Measurements from ENCODE around the gene ESRRA. TPM values are rescaled to one million over a fixed set of nuclear protein-coding genes. Genes with fewer than 3 reads are reported as not detected.

ESRRA gene
- total RNA-seq, 4 donors from 2014 or later: 26.0 to 39.3 (median 28.7) TPM

GRCh38 chr11:64352995-64353714, 47.8 kb downstream of the ESRRA start:
- 81 to 82% methylated on average over 29 of the region's 34 CpGs for WGBS, 2 donors
- DNase-seq (ENCODE audit: low spot score in 2 of 2): no peak

GRCh38 chr11:64353715-64354506, 48.6 kb downstream of the ESRRA start:
- 79 to 81% methylated on average over 13 to 18 of the region's 20 CpGs for WGBS, 2 donors

More at GRCh38 chr11:64352995-64353714, 47.8 kb downstream of the ESRRA start:
- Histone ChIP-seq H3K27me3 (no peaks in the 10 kb centered on the region), H3K9me3 (no peaks in the 10 kb centered on the region), H3K27ac (no peak overlapping the region), H3K4me1 (peaks cover 0 to 20% (median 8%) of the 10 kb centered on the region in 4 donors), H3K36me3 (no peaks in the 10 kb centered on the region), H3K4me3 (no peak overlapping the region)
- no peak for TF ChIP-seq POLR2A (IDR thresholded peaks at IDR 0.05)
- TF ChIP-seq EP300 (IDR thresholded peaks at IDR 0.05): no peak
- TF ChIP-seq CTCF (IDR thresholded peaks at IDR 0.05): no peak

DNA sequence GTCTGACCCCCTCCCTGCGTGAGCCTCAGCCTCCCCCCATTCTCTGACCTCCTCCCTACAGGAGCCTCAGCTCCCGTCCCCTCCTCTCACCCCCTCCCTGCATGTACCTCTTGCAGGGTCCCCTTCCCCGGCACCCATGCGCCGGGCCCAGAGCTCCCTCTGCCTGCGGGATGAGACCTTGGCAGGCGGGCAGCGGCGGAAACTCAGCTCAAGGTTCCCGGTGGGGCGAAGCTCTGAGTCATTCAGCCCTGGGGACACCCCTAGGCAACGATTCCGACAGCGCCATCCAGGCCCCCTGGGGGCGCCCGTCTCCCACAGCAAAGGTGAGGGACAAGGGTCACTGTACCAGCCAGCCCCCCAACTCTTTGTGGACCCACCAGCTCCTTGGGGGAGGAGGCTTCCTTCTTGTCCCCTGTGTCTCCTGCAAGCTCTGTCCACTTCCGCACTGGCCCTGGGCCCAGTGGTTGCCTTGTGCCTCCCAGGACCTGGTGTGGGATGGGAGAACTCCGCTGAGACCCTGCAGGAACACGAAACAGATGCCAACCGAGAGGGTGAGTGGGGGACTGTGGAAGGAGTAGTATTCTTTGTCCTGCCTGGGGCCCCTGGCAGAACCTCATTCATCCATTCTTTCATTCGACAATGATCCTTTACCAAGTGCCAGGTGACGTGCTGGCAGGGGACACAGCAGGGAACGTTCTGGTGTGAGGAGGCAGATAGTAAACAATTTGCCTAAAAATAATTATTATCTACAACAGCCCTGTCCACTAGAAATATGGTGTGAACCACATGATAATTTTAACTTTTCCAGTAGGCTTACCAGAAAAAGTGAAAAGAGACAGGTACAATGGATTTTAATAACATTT, 50.0 kb downstream of the ESRRA start:
- WGBS, 2 donors: 9 to 15% methylated on average over 20 to 23 of the region's 23 CpGs
- Histone ChIP-seq H3K27ac (peak overlapping the region in 3 of 4 donors; percentile 38 to 72 (median 66)), H3K4me3 (peak overlapping the region in 2 of 4 donors; percentile 26 to 32), H3K9me3 (no peaks in the 10 kb centered on the region), H3K4me1 (peaks cover 0 to 36% (median 24%) of the 10 kb centered on the region in 4 donors), H3K27me3 (no peaks in the 10 kb centered on the region), H3K36me3 (peaks cover 0 to 2% (median 0%) of the 10 kb centered on the region in 3 donors)
- TF ChIP-seq POLR2A (IDR thresholded peaks at IDR 0.05) (no peak), EP300 (IDR thresholded peaks at IDR 0.05) (peak in 1 of 2 donors; percentile 12), CTCF (IDR thresholded peaks at IDR 0.05) (peak; percentile 70 to 79 (median 72))
- DNase-seq (ENCODE audit: low spot score in 2 of 2): peak; percentile 47 to 50

More at GRCh38 chr11:64353715-64354506, 48.6 kb downstream of the ESRRA start:
- H3K27ac ChIP-seq: no peak overlapping the region
- H3K9me3 ChIP-seq: no peaks in the 10 kb centered on the region
- H3K27me3 ChIP-seq: no peaks in the 10 kb centered on the region
- TF ChIP-seq CTCF (IDR thresholded peaks at IDR 0.05): no peak
- TF ChIP-seq EP300 (IDR thresholded peaks at IDR 0.05): no peak
- TF ChIP-seq POLR2A (IDR thresholded peaks at IDR 0.05): no peak
- no peak for DNase-seq (ENCODE audit: low spot score in 2 of 2)
- peaks cover 0 to 25% (median 14%) of the 10 kb centered on the region in 4 donors for H3K4me1 ChIP-seq
- H3K4me3 ChIP-seq: no peak overlapping the region
- H3K36me3 ChIP-seq: no peaks in the 10 kb centered on the region

- peaks cover 0 to 44% (median 27%) of the 10 kb centered on the region in 4 donors for H3K4me1 ChIP-seq
- peak overlapping the region in 1 of 4 donors; percentile 94 for H3K27ac ChIP-seq
- WGBS, 2 donors: 78 to 85% methylated on average over 20 to 21 of the region's 25 CpGs
- no peaks in the 10 kb centered on the region for H3K9me3 ChIP-seq
- no peaks in the 10 kb centered on the region for H3K27me3 ChIP-seq
- DNase-seq (ENCODE audit: low spot score in 2 of 2): no peak
- TF ChIP-seq CTCF (IDR thresholded peaks at IDR 0.05) (peak in 1 of 5 experiments; percentile 8), EP300 (IDR thresholded peaks at IDR 0.05) (no peak)
- peaks cover 0 to 16% (median 0%) of the 10 kb centered on the region in 3 donors for H3K36me3 ChIP-seq
- H3K4me3 ChIP-seq: no peak overlapping the region
These were observed 51.4 kb downstream of the ESRRA start for GRCh38 chr11:64356498-64357411.

Measured in tibial nerve (tissue), 4 donors.